ENCODE results near the gene PCBP3.

Gene PCBP3

DNA sequence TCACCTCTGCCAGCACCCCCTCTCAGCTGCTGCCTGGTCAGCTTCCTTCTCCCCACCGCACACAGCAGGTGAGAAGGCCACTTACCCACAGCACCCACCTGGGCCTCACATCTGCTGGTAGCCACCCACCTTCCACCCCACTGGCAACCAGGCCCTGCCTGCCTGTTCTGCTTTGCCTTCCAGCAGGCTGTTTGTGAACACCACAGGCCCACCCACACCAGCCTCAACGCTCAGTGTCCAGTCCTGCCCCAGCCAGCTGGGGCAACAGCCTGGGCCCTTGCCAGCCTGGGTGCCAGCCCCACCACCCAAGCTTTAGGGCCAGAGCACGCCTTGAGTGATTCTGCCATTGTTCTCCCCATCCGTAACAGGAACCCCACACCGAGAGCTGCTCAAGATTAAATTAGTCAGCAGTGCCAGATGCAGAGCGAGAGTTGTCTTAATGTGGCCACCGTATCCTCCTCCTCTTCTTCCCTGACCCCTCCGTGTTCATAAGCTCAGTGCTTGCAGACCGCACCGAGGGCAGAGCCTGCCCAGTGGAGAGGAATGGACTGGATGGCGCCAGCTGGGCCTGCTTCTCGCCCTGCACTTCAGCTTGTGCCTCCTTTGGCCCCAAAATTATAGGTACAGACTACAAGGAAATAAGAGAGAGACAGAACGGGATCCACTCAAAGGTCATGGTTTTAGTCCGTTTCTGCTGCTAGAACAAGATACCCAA is 217.8 kb downstream of the PCBP3 start:
- no peak for DNase-seq (ENCODE audit: low read depth)

- no peak for DNase-seq (ENCODE audit: low read depth)
These were observed 219.2 kb downstream of the PCBP3 start for GRCh38 chr21:45862543-45863207.

DNA sequence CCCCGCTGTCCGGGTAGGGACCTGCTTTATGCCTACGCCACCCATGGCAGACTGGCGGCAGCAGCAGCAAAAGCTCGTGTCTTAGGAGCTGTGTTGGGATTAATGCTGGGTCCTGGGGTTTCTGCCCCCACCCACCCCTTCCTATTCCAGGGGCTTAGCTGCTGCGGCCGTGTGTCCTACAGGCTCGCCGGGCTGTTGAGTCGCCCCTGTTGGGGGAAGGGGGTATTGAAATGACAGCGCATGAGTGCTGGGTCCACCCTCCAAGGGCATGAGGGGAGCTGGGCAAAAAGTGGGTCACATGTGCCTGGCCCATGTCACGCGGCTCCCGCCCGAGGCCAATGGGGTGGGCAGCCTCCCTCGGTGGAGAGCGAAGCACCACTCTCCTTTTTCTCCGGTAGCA is 219.7 kb downstream of the PCBP3 start:
- no peak for DNase-seq (ENCODE audit: low read depth)

GRCh38 chr21:45863751-45864150 is 220.2 kb downstream of the PCBP3 start:
- no peak for DNase-seq (ENCODE audit: low read depth)

- no peak for DNase-seq (ENCODE audit: low read depth)
These were observed 220.9 kb downstream of the PCBP3 start for GRCh38 chr21:45864436-45864835.

- no peak for DNase-seq (ENCODE audit: low read depth)
These were observed 221.7 kb downstream of the PCBP3 start for GRCh38 chr21:45865106-45865835.

- DNase-seq (ENCODE audit: low read depth) = no peak
These were observed 223.0 kb downstream of the PCBP3 start for GRCh38 chr21:45866551-45866950.

- DNase-seq (ENCODE audit: low read depth) = no peak
These were observed 223.6 kb downstream of the PCBP3 start for GRCh38 chr21:45867041-45867666.

GRCh38 chr21:45867671-45868081 is 224.2 kb downstream of the PCBP3 start:
- no peak for DNase-seq (ENCODE audit: low read depth)

- DNase-seq (ENCODE audit: low read depth) = no peak
These were observed 224.6 kb downstream of the PCBP3 start for GRCh38 chr21:45868086-45868485.

DNA sequence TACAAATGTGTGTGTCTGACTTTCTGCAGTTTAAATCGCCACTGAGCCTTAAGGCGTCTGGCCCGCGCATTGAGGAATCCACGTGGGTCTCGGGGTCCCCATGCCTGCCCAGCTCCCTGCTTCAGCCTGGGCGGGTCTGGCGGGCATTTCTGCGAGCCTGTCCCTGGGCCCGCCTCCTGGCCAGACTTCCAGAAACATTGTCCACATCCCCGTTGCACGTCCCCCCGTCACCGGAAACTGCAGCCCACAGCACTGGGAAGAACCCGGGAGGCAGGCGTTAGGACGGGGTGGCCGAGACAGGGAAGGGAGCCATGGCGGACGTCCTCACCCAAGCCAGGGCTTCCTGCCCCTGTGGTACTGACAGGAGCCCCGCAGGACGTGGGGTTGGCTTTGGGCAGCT is 225.0 kb downstream of the PCBP3 start:
- no peak for DNase-seq (ENCODE audit: low read depth)

GRCh38 chr21:45869121-45870007 is 225.8 kb downstream of the PCBP3 start:
- DNase-seq (ENCODE audit: low read depth) = no peak

- no peak for DNase-seq (ENCODE audit: low read depth)
These were observed 226.9 kb downstream of the PCBP3 start for GRCh38 chr21:45870421-45870820.

DNA sequence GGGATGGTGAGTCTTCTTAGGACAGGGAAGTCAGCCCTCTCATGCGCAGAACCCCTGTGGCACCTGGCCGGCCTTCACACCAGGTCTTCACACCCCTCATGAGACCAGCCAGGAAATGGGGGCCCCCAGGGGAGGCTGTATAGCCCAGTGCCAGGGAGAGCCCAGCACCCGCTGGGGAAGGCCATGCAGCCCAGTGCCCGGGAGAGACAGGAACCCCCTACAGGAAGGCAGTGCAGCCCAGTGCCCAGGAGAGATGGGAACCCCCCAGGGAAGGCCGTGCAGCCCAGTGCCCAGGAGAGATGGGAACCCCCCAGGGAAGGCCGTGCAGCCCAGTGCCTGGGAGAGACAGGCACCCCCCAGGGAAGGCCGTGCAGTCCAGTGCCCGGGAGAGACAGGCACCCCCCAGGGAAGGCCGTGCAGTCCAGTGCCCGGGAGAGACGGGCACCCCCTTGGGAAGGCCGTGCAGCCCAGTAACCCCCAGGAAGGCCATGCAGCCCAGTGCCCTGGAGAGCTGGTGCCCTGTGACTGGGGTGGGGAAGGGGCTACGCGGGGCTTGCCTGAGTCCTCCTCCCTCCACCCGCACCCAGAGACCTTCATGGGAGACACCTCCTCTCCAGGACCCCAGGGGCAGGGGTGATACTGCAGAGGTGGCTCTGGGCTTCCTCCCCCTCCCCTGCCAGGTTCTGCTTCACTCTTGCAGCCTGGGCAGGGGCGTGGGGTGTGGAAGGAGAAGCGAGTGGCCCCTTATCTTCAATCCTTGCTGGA is 227.5 kb downstream of the PCBP3 start:
- no peak for DNase-seq (ENCODE audit: low read depth)

GRCh38 chr21:45871616-45872236 is 228.2 kb downstream of the PCBP3 start:
- no peak for DNase-seq (ENCODE audit: low read depth)

GRCh38 chr21:45872471-45872870 is 228.9 kb downstream of the PCBP3 start:
- no peak for DNase-seq (ENCODE audit: low read depth)

DNA sequence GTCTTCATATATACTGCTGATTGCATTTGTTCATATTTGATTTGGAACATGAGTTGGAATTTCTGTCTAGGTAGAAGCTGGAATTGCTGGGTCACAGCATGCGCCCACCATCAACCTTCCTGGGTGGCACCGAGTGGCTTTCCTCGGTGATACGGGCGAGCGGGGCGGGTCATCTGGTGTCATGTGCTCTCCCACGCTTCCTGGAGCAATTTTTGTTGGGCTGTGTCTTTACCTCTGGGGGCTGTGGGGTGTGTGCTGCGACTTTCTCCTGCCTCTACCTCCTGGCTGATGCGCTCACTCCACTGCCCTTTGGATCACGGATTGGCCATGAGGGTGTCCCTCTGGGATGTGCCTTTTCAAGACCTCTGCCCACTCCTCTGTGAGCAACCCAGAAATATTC is 229.4 kb downstream of the PCBP3 start:
- no peak for DNase-seq (ENCODE audit: low read depth)

DNA sequence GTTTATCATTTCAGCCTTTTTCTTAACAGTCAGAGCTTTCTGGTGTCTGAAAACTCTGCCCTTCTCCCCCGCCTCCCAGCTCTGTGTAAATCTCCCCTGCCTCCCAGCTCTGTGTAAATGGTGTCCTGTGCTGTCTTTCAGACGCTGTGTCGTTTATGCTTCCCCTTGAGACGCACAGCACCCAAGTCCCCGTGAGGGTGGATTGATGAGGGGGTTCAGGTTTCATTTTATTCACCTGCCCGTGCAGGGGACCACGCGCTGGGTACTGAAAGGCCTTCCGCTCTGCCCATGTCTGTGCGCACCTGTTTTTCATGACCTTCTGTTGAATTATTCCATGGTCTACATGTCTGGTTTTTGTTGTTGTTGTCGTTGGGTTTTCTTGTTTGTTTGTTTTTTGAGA is 229.9 kb downstream of the PCBP3 start:
- no peak for DNase-seq (ENCODE audit: low read depth)

DNA sequence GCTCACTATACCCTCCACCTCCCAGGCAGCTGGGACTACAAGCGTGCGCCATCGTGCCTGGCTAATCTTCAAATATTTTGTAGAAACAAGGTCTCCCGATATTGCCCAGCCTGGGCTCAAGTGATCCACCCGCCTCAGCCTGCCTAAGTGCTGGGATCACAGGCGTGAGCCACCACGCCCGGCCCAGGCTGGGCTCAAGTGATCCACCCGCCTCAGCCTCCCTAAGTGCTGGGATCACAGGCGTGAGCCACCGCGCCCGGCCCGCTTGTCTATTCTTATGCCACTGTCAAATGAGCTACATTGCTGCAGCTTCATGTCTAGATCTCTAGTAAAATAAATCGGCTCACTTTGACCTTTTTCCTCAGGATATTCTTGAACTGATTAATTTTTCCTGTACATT is 230.3 kb downstream of the PCBP3 start:
- no peak for DNase-seq (ENCODE audit: low read depth)

- no peak for DNase-seq (ENCODE audit: low read depth)
These were observed 231.3 kb downstream of the PCBP3 start for GRCh38 chr21:45874716-45875415.
